SK-N-SH treated with all-trans-retinoic acid at 6 μM for 48 hours (cell line): ENCODE results near the gene TARS1.

Experiments
- CSDC2 ChIP-seq: fragments of 250-450 bp; sonication (Bioruptor Pico); IDR thresholded peaks from 2 replicates; pipeline ENCODE4 v1.5.0; 2020; ENCODE audit warnings: mild to moderate bottlenecking, moderate library complexity
- ISL1 ChIP-seq: fragments of 250-450 bp; sonication (Bioruptor Pico); IDR thresholded peaks from 2 replicates; pipeline ENCODE4 v2.1.2; 2022; ENCODE audit warnings: mild to moderate bottlenecking, moderate library complexity
- PPARA ChIP-seq: fragments of 250-450 bp; sonication (Bioruptor Pico); IDR thresholded peaks from 2 replicates; pipeline ENCODE4 v1.5.0; 2020; ENCODE audit warnings: mild to moderate bottlenecking, borderline replicate concordance
- RARB ChIP-seq: fragments of 250-450 bp; sonication (Bioruptor Pico); IDR thresholded peaks from 2 replicates; pipeline ENCODE4 v1.8.0; 2021; ENCODE audit warnings: mild to moderate bottlenecking, moderate library complexity
- TCF4 ChIP-seq: fragments of 250-450 bp; sonication (Bioruptor Pico); IDR thresholded peaks from 2 replicates; pipeline ENCODE4 v1.8.0; 2021; ENCODE audit warnings: mild to moderate bottlenecking, moderate library complexity, borderline replicate concordance
- TOX ChIP-seq: fragments of 250-450 bp; sonication (Bioruptor Pico); IDR thresholded peaks from 2 replicates; pipeline ENCODE4 v1.8.0; 2021; ENCODE audit warnings: mild to moderate bottlenecking, moderate library complexity, borderline replicate concordance
- ZC3H10 ChIP-seq: fragments of 250-450 bp; sonication (Bioruptor Pico); IDR thresholded peaks from 2 replicates; pipeline ENCODE4 v1.5.1; 2021; ENCODE audit warnings: mild to moderate bottlenecking, moderate library complexity
- ZFP30 ChIP-seq: fragments of 450-650 bp; formaldehyde crosslinking; IDR thresholded peaks from 2 replicates; pipeline ENCODE4 v1.5.0; 2022; ENCODE audit warnings: mild to moderate bottlenecking, moderate library complexity
- ZNF70 ChIP-seq: fragments of 450-650 bp; formaldehyde crosslinking; IDR thresholded peaks from 2 replicates; pipeline ENCODE4 v1.5.0; 2020; ENCODE audit warnings: mild to moderate bottlenecking, moderate library complexity
- TF ChIP-seq, protein P1 (sequence below): fragments of 250-450 bp; sonication (Bioruptor Pico); IDR thresholded peaks from 2 replicates; pipeline ENCODE4 v1.5.1; 2020; ENCODE audit warnings: low read depth, mild to moderate bottlenecking, moderate library complexity
- TF ChIP-seq, protein P2 (sequence below): fragments of 250-450 bp; sonication (Bioruptor Pico); IDR thresholded peaks from 2 replicates; pipeline ENCODE4 v1.5.1; 2021; ENCODE audit warnings: mild to moderate bottlenecking, moderate library complexity
- TF ChIP-seq, protein P3 (sequence below): fragments of 250-450 bp; sonication (Bioruptor Pico); IDR thresholded peaks from 2 replicates; pipeline ENCODE4 v1.8.0; 2020; ENCODE audit warnings: mild to moderate bottlenecking, moderate library complexity, borderline replicate concordance

DNA sequence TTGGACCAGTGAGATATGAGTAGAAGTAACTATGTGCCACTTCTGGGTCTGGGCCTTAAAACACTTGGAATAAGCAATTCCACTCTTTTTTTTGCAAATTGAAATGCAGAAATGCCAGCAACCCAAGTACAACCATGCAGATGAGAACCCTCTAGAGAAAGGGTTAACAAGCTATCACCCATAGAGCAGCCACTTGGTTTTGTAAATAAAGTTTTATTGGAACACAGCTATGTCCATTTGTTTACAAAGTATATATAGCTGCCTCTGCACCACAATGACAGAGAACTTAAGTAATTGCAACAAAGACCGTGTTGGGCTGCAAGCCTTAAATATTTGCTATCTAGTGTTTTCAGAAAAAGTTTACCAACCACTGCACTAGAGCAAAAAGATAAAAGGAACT, 9.8 kb upstream of the TARS1 start:
- no peak for TF ChIP-seq RARB
- TF ChIP-seq ZNF70 (CRISPR knock-in tag) = no peak
- no peak for TF ChIP-seq ZFP30
- TF ChIP-seq, protein P1, sequence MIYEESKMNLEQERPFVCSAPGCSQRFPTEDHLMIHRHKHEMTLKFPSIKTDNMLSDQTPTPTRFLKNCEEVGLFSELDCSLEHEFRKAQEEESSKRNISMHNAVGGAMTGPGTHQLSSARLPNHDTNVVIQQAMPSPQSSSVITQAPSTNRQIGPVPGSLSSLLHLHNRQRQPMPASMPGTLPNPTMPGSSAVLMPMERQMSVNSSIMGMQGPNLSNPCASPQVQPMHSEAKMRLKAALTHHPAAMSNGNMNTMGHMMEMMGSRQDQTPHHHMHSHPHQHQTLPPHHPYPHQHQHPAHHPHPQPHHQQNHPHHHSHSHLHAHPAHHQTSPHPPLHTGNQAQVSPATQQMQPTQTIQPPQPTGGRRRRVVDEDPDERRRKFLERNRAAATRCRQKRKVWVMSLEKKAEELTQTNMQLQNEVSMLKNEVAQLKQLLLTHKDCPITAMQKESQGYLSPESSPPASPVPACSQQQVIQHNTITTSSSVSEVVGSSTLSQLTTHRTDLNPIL = no peak
- TF ChIP-seq CSDC2 (CRISPR knock-in tag) = no peak
- TF ChIP-seq, protein P2, sequence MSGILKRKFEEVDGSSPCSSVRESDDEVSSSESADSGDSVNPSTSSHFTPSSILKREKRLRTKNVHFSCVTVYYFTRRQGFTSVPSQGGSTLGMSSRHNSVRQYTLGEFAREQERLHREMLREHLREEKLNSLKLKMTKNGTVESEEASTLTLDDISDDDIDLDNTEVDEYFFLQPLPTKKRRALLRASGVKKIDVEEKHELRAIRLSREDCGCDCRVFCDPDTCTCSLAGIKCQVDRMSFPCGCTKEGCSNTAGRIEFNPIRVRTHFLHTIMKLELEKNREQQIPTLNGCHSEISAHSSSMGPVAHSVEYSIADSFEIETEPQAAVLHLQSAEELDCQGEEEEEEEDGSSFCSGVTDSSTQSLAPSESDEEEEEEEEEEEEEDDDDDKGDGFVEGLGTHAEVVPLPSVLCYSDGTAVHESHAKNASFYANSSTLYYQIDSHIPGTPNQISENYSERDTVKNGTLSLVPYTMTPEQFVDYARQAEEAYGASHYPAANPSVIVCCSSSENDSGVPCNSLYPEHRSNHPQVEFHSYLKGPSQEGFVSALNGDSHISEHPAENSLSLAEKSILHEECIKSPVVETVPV (CRISPR knock-in tag) = no peak
- TF ChIP-seq PPARA (CRISPR knock-in tag) = no peak
- TF ChIP-seq TOX (CRISPR knock-in tag) = no peak
- no peak for TF ChIP-seq TCF4 (CRISPR knock-in tag)
- TF ChIP-seq, protein P3, sequence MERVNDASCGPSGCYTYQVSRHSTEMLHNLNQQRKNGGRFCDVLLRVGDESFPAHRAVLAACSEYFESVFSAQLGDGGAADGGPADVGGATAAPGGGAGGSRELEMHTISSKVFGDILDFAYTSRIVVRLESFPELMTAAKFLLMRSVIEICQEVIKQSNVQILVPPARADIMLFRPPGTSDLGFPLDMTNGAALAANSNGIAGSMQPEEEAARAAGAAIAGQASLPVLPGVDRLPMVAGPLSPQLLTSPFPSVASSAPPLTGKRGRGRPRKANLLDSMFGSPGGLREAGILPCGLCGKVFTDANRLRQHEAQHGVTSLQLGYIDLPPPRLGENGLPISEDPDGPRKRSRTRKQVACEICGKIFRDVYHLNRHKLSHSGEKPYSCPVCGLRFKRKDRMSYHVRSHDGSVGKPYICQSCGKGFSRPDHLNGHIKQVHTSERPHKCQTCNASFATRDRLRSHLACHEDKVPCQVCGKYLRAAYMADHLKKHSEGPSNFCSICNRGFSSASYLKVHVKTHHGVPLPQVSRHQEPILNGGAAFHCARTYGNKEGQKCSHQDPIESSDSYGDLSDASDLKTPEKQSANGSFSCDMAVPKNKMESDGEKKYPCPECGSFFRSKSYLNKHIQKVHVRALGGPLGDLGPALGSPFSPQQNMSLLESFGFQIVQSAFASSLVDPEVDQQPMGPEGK (CRISPR knock-in tag) = no peak
- no peak for TF ChIP-seq ISL1 (CRISPR knock-in tag)
- no peak for TF ChIP-seq ZC3H10 (CRISPR knock-in tag)
